GM23338 (cell line): ENCODE measurements around the gene VWDE. TPM values are rescaled to one million over a fixed set of nuclear protein-coding genes. Genes with fewer than 3 reads are reported as not detected.

Experiments
- ATAC-seq: fragments of 200-7000 bp; cut with Tn5 transposase; 3 replicates; pipeline ENCODE4 v1.9.1; 2020
- DNase-seq: peaks from one replicate; pipeline ENCODE4 v3.0.0-alpha.2; 2015; ENCODE audit warnings: low spot score
- H2AFZ ChIP-seq: fragments of 200-600 bp; sonication (generic); 2 replicates; pipeline ENCODE4 v1.8.0; 2016; ENCODE audit warnings: antibody characterized with exemption, mild to moderate bottlenecking, moderate library complexity
- H3F3A ChIP-seq: fragments of 200-600 bp; sonication (generic); replicated peaks from 2 replicates; pipeline ENCODE4 v1.8.0; 2017; ENCODE audit warnings: antibody characterized with exemption, mixed run types, low read depth
- H3K27ac ChIP-seq: fragments of 200-600 bp; sonication (generic); 2 replicates; pipeline ENCODE4 v1.6.1; 2016; ENCODE audit warnings: low read depth
- H3K27me3 ChIP-seq: fragments of 200-600 bp; sonication (generic); 2 replicates; pipeline ENCODE4 v1.8.0; 2016; ENCODE audit warnings: mild to moderate bottlenecking, mixed run types, moderate library complexity; ENCODE audit not compliant: insufficient read depth
- H3K36me3 ChIP-seq: fragments of 200-600 bp; sonication (generic); 2 replicates; pipeline ENCODE4 v1.8.0; 2016; ENCODE audit warnings: mild to moderate bottlenecking; ENCODE audit not compliant: insufficient read depth
- H3K4me1 ChIP-seq: fragments of 200-600 bp; sonication (generic); 2 replicates; pipeline ENCODE4 v1.8.0; 2016; ENCODE audit warnings: mild to moderate bottlenecking, moderate library complexity; ENCODE audit not compliant: insufficient read depth
- H3K4me2 ChIP-seq: fragments of 200-600 bp; sonication (generic); 2 replicates; pipeline ENCODE4 v1.7.1; 2017; ENCODE audit warnings: mixed run types
- H3K4me3 ChIP-seq: fragments of 200-600 bp; sonication (generic); 2 replicates; pipeline ENCODE4 v1.6.1; 2016; ENCODE audit warnings: mixed run types
- H3K79me2 ChIP-seq: fragments of 200-600 bp; sonication (generic); replicated peaks from 2 replicates; pipeline ENCODE4 v1.8.0; 2017; ENCODE audit warnings: mild to moderate bottlenecking; ENCODE audit not compliant: insufficient read depth
- H3K9me2 ChIP-seq: fragments of 200-600 bp; sonication (generic); 2 replicates; pipeline ENCODE4 v1.8.0; 2017; ENCODE audit not compliant: insufficient read depth
- H4K20me1 ChIP-seq: fragments of 200-600 bp; sonication (generic); replicated peaks from 2 replicates; pipeline ENCODE4 v1.8.0; 2017; ENCODE audit warnings: mild to moderate bottlenecking; ENCODE audit not compliant: insufficient read depth
- H3K27ac Mint-ChIP-seq: 2 replicates; pipeline ENCODE4 v1.8.0; 2020; ENCODE audit warnings: inconsistent platforms, mild to moderate bottlenecking, moderate library complexity, mixed read lengths
- H3K27me3 Mint-ChIP-seq: 3 replicates; pipeline ENCODE4 v1.8.0; 2022; ENCODE audit warnings: low read depth, mild to moderate bottlenecking, moderate library complexity, mixed read lengths, inconsistent platforms; ENCODE audit not compliant: insufficient read depth, poor library complexity
- H3K36me3 Mint-ChIP-seq: 3 replicates; pipeline ENCODE4 v1.8.0; 2021; ENCODE audit warnings: low read depth, mild to moderate bottlenecking, inconsistent platforms, moderate library complexity, mixed read lengths
- H3K4me1 Mint-ChIP-seq: 3 replicates; pipeline ENCODE4 v1.8.0; 2020; ENCODE audit warnings: mild to moderate bottlenecking, inconsistent platforms, mixed read lengths
- H3K4me3 Mint-ChIP-seq: 3 replicates; pipeline ENCODE4 v1.8.0; 2021; ENCODE audit warnings: moderate library complexity, mild to moderate bottlenecking, inconsistent platforms, mixed read lengths
- H3K9me3 Mint-ChIP-seq: 3 replicates; pipeline ENCODE4 v1.8.0; 2020; ENCODE audit warnings: moderate library complexity, mild to moderate bottlenecking, inconsistent platforms, mixed read lengths
- CREB1 ChIP-seq: fragments of 250-450 bp; sonication (Bioruptor Pico); IDR thresholded peaks from 2 replicates; pipeline ENCODE4 v1.5.0; 2020; ENCODE audit warnings: low read depth, mild to moderate bottlenecking, moderate library complexity
- EZH2 ChIP-seq: fragments of 200-600 bp; sonication (generic); IDR thresholded peaks from one replicate; pipeline ENCODE4 v1.8.0; 2017; ENCODE audit warnings: antibody characterized with exemption, mild to moderate bottlenecking, low read depth; ENCODE audit not compliant: unreplicated experiment
- EZH2phosphoT487 ChIP-seq: fragments of 200-600 bp; sonication (generic); IDR thresholded peaks from one replicate; pipeline ENCODE4 v1.8.1; 2018; ENCODE audit warnings: antibody characterized with exemption; ENCODE audit not compliant: unreplicated experiment
- JUNB ChIP-seq: IDR thresholded peaks from one replicate; pipeline ENCODE4 v1.6.1; 2016; ENCODE audit warnings: antibody characterized with exemption; ENCODE audit not compliant: unreplicated experiment
- NANOG ChIP-seq: IDR thresholded peaks from 2 replicates; pipeline ENCODE4 v1.6.1; 2016; ENCODE audit warnings: antibody characterized with exemption, borderline replicate concordance
- POLR2AphosphoS5 ChIP-seq: IDR thresholded peaks from 2 replicates; pipeline ENCODE4 v1.6.1; 2016; ENCODE audit warnings: antibody characterized with exemption, low read depth
- REST ChIP-seq: IDR thresholded peaks from one replicate; pipeline ENCODE4 v1.6.1; 2018; ENCODE audit warnings: antibody characterized with exemption; ENCODE audit not compliant: unreplicated experiment
- STAT1 ChIP-seq: IDR thresholded peaks from one replicate; pipeline ENCODE4 v1.6.1; 2016; ENCODE audit warnings: antibody characterized with exemption; ENCODE audit not compliant: unreplicated experiment
- ZNF114 ChIP-seq: fragments of 250-450 bp; sonication (Bioruptor Pico); IDR thresholded peaks from 2 replicates; pipeline ENCODE4 v1.5.0; 2020; ENCODE audit warnings: mild to moderate bottlenecking, moderate library complexity
- ZNF331 ChIP-seq: fragments of 250-450 bp; sonication (Bioruptor Pico); IDR thresholded peaks from 2 replicates; pipeline ENCODE4 v1.5.0; 2020; ENCODE audit warnings: low read depth, mild to moderate bottlenecking, moderate library complexity
- polyA plus RNA-seq: library from polyadenylated mRNA; unstranded; fragments of >200 nt; fragmentation: Nextera tagmentation; extraction: Ambion mirVana; gene quantifications from 2 replicates; pipeline ENCODE4 v1.2.1, GENCODE V29; 2016
- total RNA-seq: library from RNA; depleted of rRNA; stranded (reverse); fragments of >200 nt; shearing (Covaris generic); gene quantifications from 2 replicates; pipeline ENCODE4 v1.2.3, GENCODE V29; 2014
- TF ChIP-seq, protein P1 (sequence below), 2 experiments: fragments of 200-600 bp in 1 of 2; sonication (generic) in 1 of 2; conservative IDR thresholded peaks; 2 replicates each; pipeline versions ENCODE4 v1.5.1 to v1.6.1; 2016 to 2017; ENCODE audit warnings: antibody characterized with exemption in 2 of 2, low read depth in 2 of 2, mild to moderate bottlenecking in 2 of 2, moderate library complexity in 1 of 2
- TF ChIP-seq, protein P2 (sequence below): fragments of 250-450 bp; sonication (Bioruptor Pico); IDR thresholded peaks from 2 replicates; pipeline ENCODE4 v1.5.0; 2020; ENCODE audit warnings: mild to moderate bottlenecking, moderate library complexity
- TF ChIP-seq, protein P3 (sequence below): IDR thresholded peaks from 2 replicates; pipeline ENCODE4 v1.6.1; 2016; ENCODE audit warnings: antibody characterized with exemption

The VWDE gene
- total and polyA plus RNA-seq, 2 experiments from 2014 or later, result 24.6 to 45.5 TPM

- Histone ChIP-seq H2AFZ (no peak overlapping the region), H3F3A (no peaks in the 10 kb centered on the region), H3K4me1 (peaks cover 2% of the 10 kb centered on the region; the same call in 1 of the 2 replicates), H3K79me2 (no peaks in the 10 kb centered on the region), H3K36me3 (no peaks in the 10 kb centered on the region), H3K27me3 (no peaks in the 10 kb centered on the region), H3K4me2 (no peak overlapping the region), H3K4me3 (no peak overlapping the region), H3K9me2 (peaks cover 4% of the 10 kb centered on the region), H3K27ac (no peak overlapping the region), H4K20me1 (no peaks in the 10 kb centered on the region)
- TF ChIP-seq, protein P1, sequence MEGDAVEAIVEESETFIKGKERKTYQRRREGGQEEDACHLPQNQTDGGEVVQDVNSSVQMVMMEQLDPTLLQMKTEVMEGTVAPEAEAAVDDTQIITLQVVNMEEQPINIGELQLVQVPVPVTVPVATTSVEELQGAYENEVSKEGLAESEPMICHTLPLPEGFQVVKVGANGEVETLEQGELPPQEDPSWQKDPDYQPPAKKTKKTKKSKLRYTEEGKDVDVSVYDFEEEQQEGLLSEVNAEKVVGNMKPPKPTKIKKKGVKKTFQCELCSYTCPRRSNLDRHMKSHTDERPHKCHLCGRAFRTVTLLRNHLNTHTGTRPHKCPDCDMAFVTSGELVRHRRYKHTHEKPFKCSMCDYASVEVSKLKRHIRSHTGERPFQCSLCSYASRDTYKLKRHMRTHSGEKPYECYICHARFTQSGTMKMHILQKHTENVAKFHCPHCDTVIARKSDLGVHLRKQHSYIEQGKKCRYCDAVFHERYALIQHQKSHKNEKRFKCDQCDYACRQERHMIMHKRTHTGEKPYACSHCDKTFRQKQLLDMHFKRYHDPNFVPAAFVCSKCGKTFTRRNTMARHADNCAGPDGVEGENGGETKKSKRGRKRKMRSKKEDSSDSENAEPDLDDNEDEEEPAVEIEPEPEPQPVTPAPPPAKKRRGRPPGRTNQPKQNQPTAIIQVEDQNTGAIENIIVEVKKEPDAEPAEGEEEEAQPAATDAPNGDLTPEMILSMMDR (conservative IDR thresholded peaks at IDR 0.05; ENCODE audit: low read depth in 2 of 2), result no peak
- TF ChIP-seq POLR2AphosphoS5 (no peak), NANOG (no peak), CREB1 (CRISPR knock-in tag) (no peak), ZNF331 (CRISPR knock-in tag) (no peak), JUNB (no peak), ZNF114 (CRISPR knock-in tag) (no peak), EZH2phosphoT487 (no peak), REST (no peak), EZH2 (no peak), STAT1 (no peak)
- TF ChIP-seq, protein P2, sequence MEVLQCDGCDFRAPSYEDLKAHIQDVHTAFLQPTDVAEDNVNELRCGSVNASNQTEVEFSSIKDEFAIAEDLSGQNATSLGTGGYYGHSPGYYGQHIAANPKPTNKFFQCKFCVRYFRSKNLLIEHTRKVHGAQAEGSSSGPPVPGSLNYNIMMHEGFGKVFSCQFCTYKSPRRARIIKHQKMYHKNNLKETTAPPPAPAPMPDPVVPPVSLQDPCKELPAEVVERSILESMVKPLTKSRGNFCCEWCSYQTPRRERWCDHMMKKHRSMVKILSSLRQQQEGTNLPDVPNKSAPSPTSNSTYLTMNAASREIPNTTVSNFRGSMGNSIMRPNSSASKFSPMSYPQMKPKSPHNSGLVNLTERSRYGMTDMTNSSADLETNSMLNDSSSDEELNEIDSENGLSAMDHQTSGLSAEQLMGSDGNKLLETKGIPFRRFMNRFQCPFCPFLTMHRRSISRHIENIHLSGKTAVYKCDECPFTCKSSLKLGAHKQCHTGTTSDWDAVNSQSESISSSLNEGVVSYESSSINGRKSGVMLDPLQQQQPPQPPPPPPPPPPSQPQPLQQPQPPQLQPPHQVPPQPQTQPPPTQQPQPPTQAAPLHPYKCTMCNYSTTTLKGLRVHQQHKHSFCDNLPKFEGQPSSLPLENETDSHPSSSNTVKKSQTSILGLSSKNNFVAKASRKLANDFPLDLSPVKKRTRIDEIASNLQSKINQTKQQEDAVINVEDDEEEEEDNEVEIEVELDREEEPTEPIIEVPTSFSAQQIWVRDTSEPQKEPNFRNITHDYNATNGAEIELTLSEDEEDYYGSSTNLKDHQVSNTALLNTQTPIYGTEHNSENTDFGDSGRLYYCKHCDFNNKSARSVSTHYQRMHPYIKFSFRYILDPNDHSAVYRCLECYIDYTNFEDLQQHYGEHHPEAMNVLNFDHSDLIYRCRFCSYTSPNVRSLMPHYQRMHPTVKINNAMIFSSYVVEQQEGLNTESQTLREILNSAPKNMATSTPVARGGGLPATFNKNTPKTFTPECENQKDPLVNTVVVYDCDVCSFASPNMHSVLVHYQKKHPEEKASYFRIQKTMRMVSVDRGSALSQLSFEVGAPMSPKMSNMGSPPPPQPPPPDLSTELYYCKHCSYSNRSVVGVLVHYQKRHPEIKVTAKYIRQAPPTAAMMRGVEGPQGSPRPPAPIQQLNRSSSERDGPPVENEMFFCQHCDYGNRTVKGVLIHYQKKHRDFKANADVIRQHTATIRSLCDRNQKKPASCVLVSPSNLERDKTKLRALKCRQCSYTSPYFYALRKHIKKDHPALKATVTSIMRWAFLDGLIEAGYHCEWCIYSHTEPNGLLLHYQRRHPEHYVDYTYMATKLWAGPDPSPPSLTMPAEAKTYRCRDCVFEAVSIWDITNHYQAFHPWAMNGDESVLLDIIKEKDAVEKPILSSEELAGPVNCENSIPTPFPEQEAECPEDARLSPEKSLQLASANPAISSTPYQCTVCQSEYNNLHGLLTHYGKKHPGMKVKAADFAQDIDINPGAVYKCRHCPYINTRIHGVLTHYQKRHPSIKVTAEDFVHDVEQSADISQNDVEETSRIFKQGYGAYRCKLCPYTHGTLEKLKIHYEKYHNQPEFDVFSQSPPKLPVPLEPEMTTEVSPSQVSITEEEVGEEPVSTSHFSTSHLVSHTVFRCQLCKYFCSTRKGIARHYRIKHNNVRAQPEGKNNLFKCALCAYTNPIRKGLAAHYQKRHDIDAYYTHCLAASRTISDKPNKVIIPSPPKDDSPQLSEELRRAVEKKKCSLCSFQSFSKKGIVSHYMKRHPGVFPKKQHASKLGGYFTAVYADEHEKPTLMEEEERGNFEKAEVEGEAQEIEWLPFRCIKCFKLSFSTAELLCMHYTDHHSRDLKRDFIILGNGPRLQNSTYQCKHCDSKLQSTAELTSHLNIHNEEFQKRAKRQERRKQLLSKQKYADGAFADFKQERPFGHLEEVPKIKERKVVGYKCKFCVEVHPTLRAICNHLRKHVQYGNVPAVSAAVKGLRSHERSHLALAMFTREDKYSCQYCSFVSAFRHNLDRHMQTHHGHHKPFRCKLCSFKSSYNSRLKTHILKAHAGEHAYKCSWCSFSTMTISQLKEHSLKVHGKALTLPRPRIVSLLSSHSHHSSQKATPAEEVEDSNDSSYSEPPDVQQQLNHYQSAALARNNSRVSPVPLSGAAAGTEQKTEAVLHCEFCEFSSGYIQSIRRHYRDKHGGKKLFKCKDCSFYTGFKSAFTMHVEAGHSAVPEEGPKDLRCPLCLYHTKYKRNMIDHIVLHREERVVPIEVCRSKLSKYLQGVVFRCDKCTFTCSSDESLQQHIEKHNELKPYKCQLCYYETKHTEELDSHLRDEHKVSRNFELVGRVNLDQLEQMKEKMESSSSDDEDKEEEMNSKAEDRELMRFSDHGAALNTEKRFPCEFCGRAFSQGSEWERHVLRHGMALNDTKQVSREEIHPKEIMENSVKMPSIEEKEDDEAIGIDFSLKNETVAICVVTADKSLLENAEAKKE (CRISPR knock-in tag), result no peak
- TF ChIP-seq, protein P3, sequence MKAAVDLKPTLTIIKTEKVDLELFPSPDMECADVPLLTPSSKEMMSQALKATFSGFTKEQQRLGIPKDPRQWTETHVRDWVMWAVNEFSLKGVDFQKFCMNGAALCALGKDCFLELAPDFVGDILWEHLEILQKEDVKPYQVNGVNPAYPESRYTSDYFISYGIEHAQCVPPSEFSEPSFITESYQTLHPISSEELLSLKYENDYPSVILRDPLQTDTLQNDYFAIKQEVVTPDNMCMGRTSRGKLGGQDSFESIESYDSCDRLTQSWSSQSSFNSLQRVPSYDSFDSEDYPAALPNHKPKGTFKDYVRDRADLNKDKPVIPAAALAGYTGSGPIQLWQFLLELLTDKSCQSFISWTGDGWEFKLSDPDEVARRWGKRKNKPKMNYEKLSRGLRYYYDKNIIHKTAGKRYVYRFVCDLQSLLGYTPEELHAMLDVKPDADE, result no peak
- no peak for ATAC-seq
- H3K27ac Mint-ChIP-seq, result no peak overlapping the region
- no peaks in the 10 kb centered on the region for H3K27me3 Mint-ChIP-seq
- H3K4me3 Mint-ChIP-seq, result no peak overlapping the region
- DNase-seq, result no peak
- H3K4me1 Mint-ChIP-seq, result peaks cover 5% of the 10 kb centered on the region
- H3K36me3 Mint-ChIP-seq, result no peaks in the 10 kb centered on the region
- H3K9me3 Mint-ChIP-seq, result no peaks in the 10 kb centered on the region
Measured at GRCh38 chr7:12444785-12445184, 41.1 kb upstream of the VWDE start.
